Activated CD8-positive, alpha-beta memory T cell treated with anti-CD3 and anti-CD28 coated beads for 36 hours (primary cell): ENCODE results near the gene XIRP1. TPM values are rescaled to one million over a fixed set of nuclear protein-coding genes. Genes with fewer than 3 reads are reported as not detected.

Experiments used
- CTCF ChIA-PET: fragments of 350-600 bp; sonication (Branson Sonifier 250); formaldehyde crosslinking; loops from one replicate; lab custom pipeline; 2021; ENCODE audit warnings: antibody characterized with exemption; lab: Charles Lee
- POLR2A ChIA-PET: fragments of 350-600 bp; sonication (Branson Sonifier 250); formaldehyde crosslinking; loops from one replicate; lab custom pipeline; 2021; ENCODE audit warnings: antibody characterized with exemption; lab: Charles Lee
- total RNA-seq, 2 experiments: library from RNA; stranded (reverse); gene quantifications; one replicate each; pipeline ENCODE4 v1.2.3, GENCODE V29; 2021

The XIRP1 gene
- total RNA-seq, 2 experiments from 2014 or later: 4.2 to 4.3 TPM

DNA sequence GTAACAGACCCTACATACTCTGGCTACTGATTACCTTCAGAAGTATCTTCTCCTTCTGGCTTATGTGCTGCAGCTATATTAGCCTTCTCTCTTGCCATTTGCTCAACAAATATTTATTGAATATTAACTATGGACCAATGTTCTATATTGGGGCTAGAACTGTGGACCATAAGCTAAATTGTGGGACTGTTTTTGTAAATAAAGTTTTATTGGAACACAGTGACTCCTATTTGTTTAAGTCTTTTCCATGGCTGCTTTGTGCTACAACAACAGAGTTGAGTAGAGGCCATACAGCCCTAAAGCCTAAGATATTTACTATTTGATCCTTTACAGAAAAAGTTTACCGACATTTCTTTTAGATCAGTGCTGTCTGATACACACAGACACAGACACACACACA is 20.3 kb upstream of the XIRP1 start:
- POLR2A ChIA-PET: no interaction called here
- CTCF ChIA-PET: interaction anchor here (1.1 to 3.2 kb wide), 2 partner anchors 33 to 75 kb away, joined by 3 to 13 read pairs; no protein-coding TSS in a partner anchor

DNA sequence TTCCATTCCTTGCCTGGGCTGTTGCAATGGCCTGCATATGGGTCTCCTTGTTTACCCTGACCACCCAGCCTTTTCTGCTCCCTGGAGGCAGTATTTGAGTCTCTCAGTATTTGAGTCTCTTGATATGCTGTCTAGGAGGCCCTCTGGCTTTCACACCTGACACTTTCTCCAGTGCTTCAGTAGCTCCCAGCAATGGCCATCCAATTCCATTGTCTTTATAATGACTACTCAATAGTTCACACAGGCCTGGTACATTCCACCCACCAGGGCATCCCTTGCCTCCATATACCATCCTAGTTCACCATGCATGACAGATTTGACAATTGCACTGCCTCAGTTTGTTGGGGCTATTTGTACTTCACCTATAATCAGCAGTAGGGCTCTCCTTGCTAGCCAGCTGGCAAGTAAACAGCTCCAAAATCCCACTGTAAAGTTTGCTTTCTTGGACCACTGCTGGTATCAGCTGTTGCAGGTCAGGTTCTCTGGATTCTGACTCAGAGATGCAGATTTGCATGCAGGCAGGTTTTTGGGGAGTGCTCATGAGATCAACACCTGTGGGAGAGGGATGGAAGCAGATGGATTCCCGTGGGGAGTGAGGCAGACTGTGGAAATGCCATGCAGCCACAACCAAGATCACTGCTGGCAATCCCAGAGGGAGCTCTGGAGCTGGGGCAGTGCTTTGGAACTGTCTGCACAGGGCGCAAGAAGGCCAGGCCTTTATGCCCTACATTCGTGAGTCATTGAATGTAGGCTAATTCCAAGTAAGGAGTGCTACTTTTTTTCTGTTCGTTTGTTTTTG is 19.1 kb upstream of the XIRP1 start:
- CTCF ChIA-PET: interaction anchor here (0.9 to 3.2 kb wide), 3 partner anchors 75 to 77 kb away, joined by 3 to 13 read pairs (median 12); no protein-coding TSS in a partner anchor

DNA sequence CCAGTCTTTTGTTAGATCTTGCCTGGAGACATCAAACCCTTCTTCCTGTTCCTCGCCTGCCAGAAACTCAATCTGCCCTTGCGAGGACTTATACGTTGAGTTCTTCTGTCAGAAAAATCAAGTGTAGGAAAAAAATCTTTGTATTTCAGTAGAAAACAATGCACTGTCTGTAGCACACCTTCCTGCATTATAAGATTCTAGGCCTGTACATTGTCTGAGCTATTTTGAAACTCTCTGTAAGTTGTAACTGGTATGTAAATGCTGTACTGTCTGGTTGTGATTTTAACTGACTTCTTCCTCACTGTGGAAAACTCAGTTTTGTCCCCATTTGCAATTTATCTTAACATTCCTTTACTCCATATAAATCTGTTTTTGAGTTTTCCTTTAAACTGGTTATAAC is 17.7 kb upstream of the XIRP1 start:
- ChIA-PET CTCF (interaction anchor here (1.0 to 2.9 kb wide), 2 partner anchors 14 to 78 kb away, joined by 4 to 12 read pairs; no protein-coding TSS in a partner anchor), POLR2A (no interaction called here)

More for the DNA sequence above, 19.1 kb upstream of the XIRP1 start:
- POLR2A ChIA-PET: no interaction called here

DNA sequence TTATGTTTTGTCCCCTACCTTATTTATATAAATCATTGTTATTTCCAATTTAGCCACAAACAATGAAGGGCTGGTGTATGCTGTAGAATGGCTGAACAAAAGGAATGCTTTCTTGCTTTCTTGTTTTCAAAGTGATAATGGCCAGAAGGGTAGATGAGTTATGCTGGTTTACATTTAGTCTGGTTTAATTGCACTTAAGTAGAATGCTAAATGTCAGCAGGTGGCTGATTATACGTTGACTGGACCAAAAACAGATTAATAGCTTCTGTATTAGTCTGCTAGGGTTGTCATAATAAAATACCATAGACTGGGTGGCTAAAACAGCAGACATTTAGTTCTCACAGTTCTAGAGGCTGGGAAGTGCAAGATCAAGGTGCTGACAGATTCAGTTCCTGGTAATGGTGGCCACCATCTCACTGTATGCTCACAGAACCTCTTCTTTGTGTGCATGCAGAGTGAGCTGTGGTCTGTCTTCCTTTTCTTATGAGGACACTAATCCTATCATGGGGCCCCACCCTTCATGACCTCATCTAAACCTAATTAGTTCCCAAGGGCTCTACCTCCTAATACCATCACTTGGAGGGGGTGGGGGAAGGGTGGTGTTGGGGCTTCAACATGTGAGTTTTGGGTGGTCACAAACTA is 17.1 kb upstream of the XIRP1 start:
- CTCF ChIA-PET: interaction anchor here (1.0 to 2.9 kb wide), 3 partner anchors 13 to 79 kb away, joined by 3 to 12 read pairs (median 4); no protein-coding TSS in a partner anchor
- POLR2A ChIA-PET: interaction anchor here (0.7 kb wide), 1 partner anchor 49 kb away, joined by 6 read pairs; no protein-coding TSS in a partner anchor

DNA sequence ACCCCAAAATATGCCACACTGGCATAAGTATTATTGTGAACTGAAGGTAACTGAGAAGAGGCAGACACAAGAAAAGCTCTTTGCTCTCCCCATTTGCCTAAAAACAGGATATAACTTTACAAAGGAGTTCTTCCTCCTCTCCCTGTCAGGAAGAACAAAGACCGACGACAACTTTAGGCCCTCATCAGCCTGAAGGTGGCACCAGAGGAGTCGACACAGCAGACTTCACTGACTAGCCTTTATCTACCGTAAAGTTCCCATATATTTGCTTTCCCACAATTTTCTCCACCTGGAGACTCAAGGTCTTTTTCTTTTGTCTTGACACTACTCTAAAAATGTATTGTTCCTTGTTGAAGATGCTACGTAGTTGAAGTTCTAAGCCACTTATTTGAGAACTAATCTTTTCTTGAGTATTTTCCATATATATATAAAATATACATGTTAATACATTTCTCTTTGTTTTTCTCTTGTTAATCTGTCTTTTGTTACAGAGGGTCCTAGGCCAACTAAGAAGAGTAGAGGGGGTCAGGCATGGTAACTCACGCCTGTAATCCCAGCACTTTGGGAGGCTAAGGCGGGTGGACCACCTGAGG is 16.2 kb upstream of the XIRP1 start:
- ChIA-PET CTCF (interaction anchor here (0.6 to 1.2 kb wide), 2 partner anchors 67 to 77 kb away, joined by 3 read pairs; no protein-coding TSS in a partner anchor), POLR2A (interaction anchor here (0.7 kb wide), 1 partner anchor 50 kb away, joined by 6 read pairs; no protein-coding TSS in a partner anchor)

DNA sequence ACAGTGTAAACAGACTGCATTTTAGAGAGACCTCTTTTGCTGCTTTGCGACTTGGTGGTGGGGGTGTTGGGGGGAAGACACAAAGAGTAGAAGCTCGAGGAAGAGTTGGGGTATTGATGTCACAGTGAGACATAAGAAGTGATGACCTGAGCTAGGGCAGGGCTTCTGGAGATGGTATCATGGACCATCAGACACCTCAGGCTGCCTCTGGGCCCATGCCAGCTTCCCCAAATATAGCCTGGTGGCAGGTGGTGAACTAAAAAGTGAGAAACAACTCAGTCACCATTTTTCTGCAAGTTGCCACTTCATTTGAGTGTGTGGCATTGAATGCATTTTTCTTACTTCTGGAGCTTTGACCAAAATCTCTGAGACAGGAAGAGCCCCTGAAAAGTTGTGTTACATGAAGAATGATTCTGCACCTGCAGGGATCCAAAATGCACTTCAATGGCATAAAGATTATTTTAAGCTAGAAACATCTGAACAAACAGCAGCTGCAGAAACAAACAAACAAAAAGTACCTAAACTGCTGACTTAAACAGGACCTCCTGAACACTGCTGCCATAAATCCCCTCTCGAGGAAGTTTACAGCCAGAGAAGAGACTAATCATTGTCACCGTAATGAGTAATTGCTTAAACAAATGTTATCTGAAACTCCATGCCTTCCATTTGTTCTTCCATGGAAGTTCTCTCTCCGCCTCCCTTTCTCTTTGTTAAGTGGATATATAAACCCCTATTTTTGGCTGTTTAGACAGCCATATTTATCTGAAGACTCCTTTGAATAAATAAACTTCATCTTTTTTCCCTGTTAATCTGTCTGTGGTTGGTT is 15.2 kb upstream of the XIRP1 start:
- POLR2A ChIA-PET: no interaction called here
- CTCF ChIA-PET: interaction anchor here (0.9 to 1.0 kb wide), 2 partner anchors 71 to 80 kb away, joined by 3 to 5 read pairs; no protein-coding TSS in a partner anchor

DNA sequence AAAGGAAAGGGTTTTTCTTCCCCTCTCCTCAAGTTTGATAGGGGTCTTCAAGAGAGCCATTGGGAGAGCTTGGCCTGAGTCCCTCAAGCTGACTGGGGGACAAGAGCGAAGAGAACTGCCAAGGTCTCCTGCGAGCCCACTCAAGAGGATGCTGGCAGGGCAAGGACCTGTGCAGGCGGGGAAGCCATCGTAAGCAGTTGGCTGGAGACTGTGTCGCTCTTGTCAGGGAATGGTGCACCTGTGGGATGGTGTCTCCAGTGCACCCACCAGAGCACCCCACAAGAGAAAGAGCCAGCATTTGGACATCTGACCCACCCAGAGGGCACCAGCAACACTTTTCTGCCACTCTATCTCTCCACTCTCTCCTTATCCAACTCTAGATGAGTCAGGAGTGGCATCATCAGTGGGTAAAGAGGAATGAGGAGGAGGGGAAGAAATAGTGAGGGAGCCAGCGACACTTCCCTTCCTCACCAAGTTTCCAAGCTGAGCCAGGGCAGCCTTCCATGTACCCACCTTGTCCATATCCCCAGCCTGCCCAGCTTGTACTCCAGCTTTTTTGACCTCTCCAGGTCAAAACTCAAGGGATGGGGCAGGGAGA is 13.6 kb upstream of the XIRP1 start:
- POLR2A ChIA-PET: no interaction called here
- CTCF ChIA-PET: no interaction called here

DNA sequence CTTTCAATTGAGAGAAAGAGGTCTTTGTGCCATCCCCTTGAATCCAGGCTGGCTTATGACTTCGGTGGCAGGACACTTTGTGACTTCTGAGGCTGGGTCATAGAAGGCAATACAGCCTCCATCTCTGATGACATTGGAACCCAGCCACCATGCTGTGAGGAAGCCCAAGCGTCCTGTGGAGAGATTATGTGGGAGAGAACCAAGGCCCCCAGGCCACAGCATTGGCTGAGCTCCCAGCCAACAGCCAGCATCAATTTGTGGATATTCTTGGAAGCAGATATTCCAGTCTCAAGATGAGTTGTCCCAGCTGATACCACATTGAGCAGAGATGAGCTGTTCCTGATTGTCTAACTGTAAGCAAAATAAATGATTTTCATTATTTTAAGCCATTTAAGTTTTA is 12.7 kb upstream of the XIRP1 start:
- ChIA-PET CTCF (interaction anchor here (0.7 kb wide), 1 partner anchor 40 kb away, joined by 3 read pairs; no protein-coding TSS in a partner anchor), POLR2A (no interaction called here)

DNA sequence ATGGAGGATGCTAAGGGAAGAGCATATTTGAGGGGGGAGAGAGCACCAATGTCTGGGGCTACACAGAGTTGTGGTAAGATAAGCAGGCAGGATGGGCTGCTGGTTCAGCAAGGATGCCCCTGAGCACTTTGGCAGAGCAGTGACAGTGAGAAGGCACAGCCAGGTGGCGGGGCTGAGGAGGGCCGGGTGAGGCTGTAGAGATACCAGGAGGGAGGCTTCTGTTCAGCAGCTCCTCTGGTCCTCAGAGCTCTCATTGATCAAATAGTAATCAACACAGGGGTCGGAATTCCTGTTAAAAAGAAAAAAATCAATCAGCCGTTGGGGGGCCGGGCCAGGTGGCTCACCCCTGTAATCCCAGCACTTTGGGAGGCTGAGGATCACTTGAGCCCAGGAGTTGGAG is 11.5 kb upstream of the XIRP1 start:
- POLR2A ChIA-PET: no interaction called here

DNA sequence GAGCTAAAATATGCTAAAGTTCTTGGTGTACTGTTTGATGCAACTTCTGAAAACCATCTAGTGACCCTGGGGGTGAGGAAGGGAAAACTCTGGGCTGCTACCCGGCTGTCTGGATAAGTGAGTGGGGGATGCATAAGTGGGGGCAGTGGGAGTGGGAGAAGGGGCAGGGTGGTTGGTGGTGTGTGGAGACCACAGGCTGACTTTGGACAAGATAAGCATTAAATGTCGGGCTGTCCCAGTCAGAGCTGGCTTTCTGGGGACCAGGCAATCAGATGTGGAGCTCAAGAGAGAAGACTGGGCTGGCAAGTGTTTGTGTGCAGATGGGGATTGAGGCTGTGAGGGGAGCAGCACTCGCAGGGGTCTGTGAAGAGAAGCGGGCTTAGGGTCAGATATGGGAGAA is 11.0 kb upstream of the XIRP1 start:
- CTCF ChIA-PET: no interaction called here
- POLR2A ChIA-PET: no interaction called here

More for the DNA sequence above, 11.5 kb upstream of the XIRP1 start:
- CTCF ChIA-PET: no interaction called here

DNA sequence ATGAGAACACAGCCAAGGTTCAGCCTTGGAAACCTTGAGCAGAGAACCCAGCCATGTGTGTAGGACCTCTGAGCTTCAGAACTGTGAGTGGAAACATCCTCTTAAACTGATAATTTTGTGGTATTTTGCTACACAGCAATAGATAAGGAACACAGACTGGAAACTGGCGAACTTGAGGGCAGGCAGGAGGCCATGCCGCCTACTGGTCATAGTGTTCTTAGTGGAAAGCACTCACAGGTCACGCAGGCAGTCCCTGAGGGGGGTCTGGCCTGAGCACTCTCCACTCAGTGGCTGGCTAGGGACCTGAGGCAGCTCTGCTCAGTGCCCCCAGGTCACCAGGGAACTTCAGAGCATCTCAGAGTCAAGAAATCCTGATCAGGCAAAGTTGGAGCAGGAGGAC is 9.7 kb upstream of the XIRP1 start:
- ChIA-PET CTCF (interaction anchor here (1.3 kb wide), 1 partner anchor 86 kb away, joined by 4 read pairs; no protein-coding TSS in a partner anchor), POLR2A (no interaction called here)

DNA sequence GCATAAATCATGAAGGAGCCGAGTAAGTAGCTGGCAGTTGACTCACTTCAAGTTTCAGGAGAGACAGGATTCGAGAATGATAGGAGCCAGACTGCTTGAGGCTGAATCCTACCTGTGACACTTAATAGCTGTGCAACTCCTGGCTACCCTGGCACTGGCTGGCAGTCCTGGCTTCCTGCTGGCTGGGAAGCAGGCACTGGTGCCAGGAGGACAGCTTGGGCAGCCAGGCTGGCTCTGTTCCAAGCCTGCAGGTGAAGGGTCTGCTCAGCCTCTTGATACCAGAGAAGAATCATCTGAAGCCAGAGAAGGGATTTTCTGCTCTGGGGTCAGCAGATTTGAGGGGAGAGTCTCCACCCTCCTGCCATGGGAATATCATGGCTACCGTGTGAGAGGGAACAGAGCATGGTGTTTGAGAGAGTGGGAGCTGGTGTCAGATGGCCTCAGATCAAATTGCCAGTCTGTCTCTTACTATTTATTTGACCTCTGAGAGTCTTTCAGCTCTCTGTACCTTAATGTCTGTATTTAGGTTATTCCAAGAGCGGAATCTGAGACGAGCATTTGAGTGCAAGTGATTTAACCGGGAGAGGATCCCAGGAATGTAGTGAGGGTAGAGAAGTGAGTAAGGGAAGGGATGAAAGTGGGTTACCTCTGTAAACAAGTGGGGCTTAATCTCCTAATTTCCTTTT is 4.4 kb upstream of the XIRP1 start:
- POLR2A ChIA-PET: no interaction called here
- CTCF ChIA-PET: interaction anchor here (1.6 to 14.9 kb wide), 2 partner anchors 13 to 95 kb away, joined by 4 to 231 read pairs; no protein-coding TSS in a partner anchor

DNA sequence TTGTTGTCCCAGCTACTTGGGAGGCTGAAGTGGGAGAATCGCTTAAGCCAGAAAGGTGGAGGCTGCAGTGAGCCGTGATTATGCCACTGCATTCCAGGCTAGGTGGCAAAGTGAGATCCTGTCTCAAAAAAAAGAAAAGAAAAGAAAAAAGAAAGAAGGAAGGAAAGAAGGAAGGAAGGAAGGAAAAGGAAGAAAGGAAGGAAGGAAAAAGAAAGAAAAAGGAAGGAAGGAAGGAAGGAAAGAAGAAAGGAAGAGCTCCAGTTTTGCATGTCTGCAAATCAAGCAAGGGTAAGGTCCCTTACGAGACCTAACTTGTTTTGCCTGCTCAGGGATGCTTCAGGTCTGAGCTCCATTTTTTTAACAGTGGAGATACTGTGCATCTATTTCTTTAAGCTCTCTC is 3.6 kb upstream of the XIRP1 start:
- ChIA-PET CTCF (interaction anchor here (1.6 to 14.9 kb wide), 2 partner anchors 13 to 96 kb away, joined by 4 to 231 read pairs; no protein-coding TSS in a partner anchor), POLR2A (no interaction called here)

DNA sequence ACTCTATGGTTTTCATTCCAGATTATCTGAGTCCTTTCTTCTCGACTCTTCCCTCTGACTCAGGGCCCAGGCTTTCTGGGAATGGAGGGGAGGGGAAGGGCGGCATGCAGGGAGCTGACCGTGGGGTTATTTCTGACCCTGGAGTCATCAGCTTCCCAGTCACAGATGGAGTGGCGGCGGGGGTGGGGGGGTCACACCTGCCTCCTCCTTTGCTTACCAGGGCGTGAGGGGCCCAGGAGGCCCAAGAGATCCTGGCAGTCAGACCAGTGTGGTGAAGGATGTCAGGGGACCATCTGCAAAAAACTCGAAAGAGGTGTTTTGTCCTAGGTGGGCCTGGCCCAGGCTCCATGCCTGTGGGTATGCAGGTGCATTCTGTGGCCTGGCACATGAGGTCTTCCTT is 996 bp upstream of the XIRP1 start:
- POLR2A ChIA-PET: no interaction called here

DNA sequence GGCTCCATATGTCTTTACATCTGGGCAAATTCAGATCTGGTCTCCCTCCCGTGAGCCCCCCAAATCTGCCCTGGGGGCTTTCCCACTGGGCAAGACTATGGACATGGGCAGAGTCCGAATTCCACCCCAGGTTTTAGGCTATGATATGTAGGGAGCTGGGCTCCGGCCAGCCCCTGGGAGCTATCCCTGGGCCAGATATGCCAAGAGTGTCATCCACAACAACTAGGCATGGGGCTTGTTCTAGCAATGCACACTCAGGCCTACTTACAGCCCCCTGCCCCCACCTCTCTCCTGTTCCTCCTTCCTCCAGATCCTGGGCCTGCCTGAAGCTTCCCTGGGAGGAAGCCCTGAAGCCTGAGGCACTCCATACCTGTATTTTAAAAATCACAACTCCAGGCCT is 622 bp downstream of the XIRP1 start:
- ChIA-PET POLR2A (no interaction called here), CTCF (interaction anchor here (0.6 to 14.9 kb wide), 7 partner anchors 12 to 394 kb away, joined by 3 to 231 read pairs (median 4); no protein-coding TSS in a partner anchor)

More for the DNA sequence above, 996 bp upstream of the XIRP1 start:
- CTCF ChIA-PET: interaction anchor here (0.6 to 14.9 kb wide), 2 partner anchors 93 to 98 kb away, joined by 3 to 231 read pairs; no protein-coding TSS in a partner anchor

DNA sequence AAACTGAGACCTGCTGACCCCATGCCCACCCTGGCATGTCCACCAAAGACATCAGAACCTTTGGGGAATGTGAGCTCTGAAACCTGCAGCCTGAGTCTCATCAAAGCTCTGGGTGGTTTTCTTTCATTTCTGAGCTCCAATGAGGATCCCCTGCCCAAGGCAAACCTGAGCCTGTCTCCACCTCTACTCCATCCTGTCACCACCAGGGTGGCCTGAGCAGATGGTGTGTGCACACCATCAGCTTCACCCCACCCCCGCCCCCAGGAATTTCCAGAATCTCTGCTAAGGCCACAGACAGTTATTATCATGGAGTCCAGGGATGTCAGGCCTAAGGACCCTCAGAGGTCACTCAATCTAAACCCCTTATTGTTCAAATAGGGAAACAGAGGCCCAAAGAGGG is 1.3 kb downstream of the XIRP1 start:
- POLR2A ChIA-PET: no interaction called here
- CTCF ChIA-PET: interaction anchor here (0.6 to 14.9 kb wide), 10 partner anchors 10 to 394 kb away, joined by 3 to 231 read pairs (median 4); no protein-coding TSS in a partner anchor
